ENCODE data around the gene TAF8. TPM values are rescaled to one million over a fixed set of nuclear protein-coding genes. Genes with fewer than 3 reads are reported as not detected.

TAF8 gene
- total and polyA plus RNA-seq, 8 donors: 3.8 to 24.6 (median 12.6) TPM

GRCh38 chr6:42100029-42100901 is 49.9 kb downstream of the TAF8 start:
- intact Hi-C loops (cut with DNase I; ENCODE audit: low total_unique reads): no loop called here
- Histone ChIP-seq H3K9me3 (no peaks in the 10 kb centered on the region), H3K4me3 (no peak overlapping the region), H3K27me3 (peaks cover 0 to 14% (median 0%) of the 10 kb centered on the region in 3 donors), H3K27ac (peak overlapping the region; percentile 72 to 86 (median 75)), H3K4me1 (peaks cover 48 to 67% (median 55%) of the 10 kb centered on the region in 4 donors), H3K36me3 (peaks cover 0 to 25% (median 16%) of the 10 kb centered on the region in 4 donors)
- TF ChIP-seq POLR2A (IDR thresholded peaks at IDR 0.05) (no peak), POLR2AphosphoS5 (IDR thresholded peaks at IDR 0.05) (peak in 1 of 3 donors; percentile 21)
- WGBS, 5 donors: 49 to 56% (median 52%) methylated on average over 14 of the region's 14 CpGs
- DNase-seq: peak in 1 of 2 donors; percentile 46

DNA sequence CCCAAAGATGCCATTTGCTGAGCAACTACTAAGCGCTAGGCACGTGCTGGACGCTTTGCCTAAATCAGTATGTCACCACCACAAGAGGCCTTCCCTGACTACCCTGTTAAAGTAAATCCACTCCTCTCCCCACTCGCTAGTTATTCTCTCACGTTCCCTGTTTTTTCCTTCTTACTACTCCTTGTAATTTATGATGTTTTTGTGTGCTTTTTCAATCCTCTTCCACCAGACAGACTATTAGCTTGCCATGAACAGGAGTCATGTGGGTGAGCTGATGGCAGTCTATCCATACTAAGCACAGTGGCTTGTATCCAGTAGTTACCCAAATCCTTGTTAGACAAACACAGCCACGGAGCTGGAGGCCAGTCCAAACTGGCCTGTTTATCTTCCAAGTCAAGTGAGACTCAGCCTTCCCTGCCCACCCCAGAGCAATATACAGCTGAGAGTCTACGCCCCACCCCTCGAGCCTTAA is 50.9 kb downstream of the TAF8 start:
- peak overlapping the region; percentile 71 to 86 (median 75) for H3K27ac ChIP-seq
- intact Hi-C loops (cut with DNase I; ENCODE audit: low total_unique reads): no loop called here
- no peak for TF ChIP-seq EP300 (IDR thresholded peaks at IDR 0.05)
- TF ChIP-seq CTCF (IDR thresholded peaks at IDR 0.05): no peak
- no peak for TF ChIP-seq POLR2A (IDR thresholded peaks at IDR 0.05)
- TF ChIP-seq POLR2AphosphoS5 (IDR thresholded peaks at IDR 0.05): peak in 2 of 3 donors; percentile 10 to 22
- 58 to 69% (median 63%) methylated on average over 8 of the region's 8 CpGs for WGBS, 5 donors
- no peak overlapping the region for H3K4me3 ChIP-seq
- peaks cover 0 to 23% (median 0%) of the 10 kb centered on the region in 3 donors for H3K27me3 ChIP-seq
- H3K9me3 ChIP-seq: no peaks in the 10 kb centered on the region
- peaks cover 0 to 34% (median 25%) of the 10 kb centered on the region in 4 donors for H3K36me3 ChIP-seq
- H3K4me1 ChIP-seq: peaks cover 48 to 77% (median 57%) of the 10 kb centered on the region in 4 donors
- DNase-seq: peak; percentile 58 to 88

GRCh38 chr6:42103216-42103615 is 52.9 kb downstream of the TAF8 start:
- H3K4me3 ChIP-seq: no peak overlapping the region
- peaks cover 0 to 30% (median 0%) of the 10 kb centered on the region in 3 donors for H3K27me3 ChIP-seq
- no peak for TF ChIP-seq POLR2AphosphoS5 (IDR thresholded peaks at IDR 0.05)
- TF ChIP-seq CTCF (IDR thresholded peaks at IDR 0.05): no peak
- intact Hi-C loops (cut with DNase I; ENCODE audit: low total_unique reads): no loop called here
- peak in 1 of 2 donors; percentile 66 for DNase-seq
- H3K36me3 ChIP-seq: peaks cover 0 to 50% (median 30%) of the 10 kb centered on the region in 4 donors
- peak overlapping the region in 4 of 5 donors; percentile 22 to 70 (median 56) for H3K27ac ChIP-seq
- peaks cover 48 to 85% (median 57%) of the 10 kb centered on the region in 4 donors for H3K4me1 ChIP-seq
- H3K9me3 ChIP-seq: no peaks in the 10 kb centered on the region
- WGBS, 5 donors: 49 to 71% (median 58%) methylated on average over 7 of the region's 7 CpGs

- Histone ChIP-seq H3K4me1 (peaks cover 46 to 80% (median 54%) of the 10 kb centered on the region in 4 donors), H3K4me3 (peak overlapping the region in 1 of 4 donors; percentile 47), H3K27me3 (peaks cover 0 to 30% (median 0%) of the 10 kb centered on the region in 3 donors), H3K9me3 (no peaks in the 10 kb centered on the region), H3K36me3 (peaks cover 0 to 55% (median 32%) of the 10 kb centered on the region in 4 donors), H3K27ac (peak overlapping the region in 3 of 5 donors; percentile 44 to 70 (median 67))
- intact Hi-C loops (cut with DNase I; ENCODE audit: low total_unique reads): no loop called here
- TF ChIP-seq POLR2A (IDR thresholded peaks at IDR 0.05) (no peak), CTCF (IDR thresholded peaks at IDR 0.05) (no peak), EP300 (IDR thresholded peaks at IDR 0.05) (no peak), POLR2AphosphoS5 (IDR thresholded peaks at IDR 0.05) (no peak)
- DNase-seq: no peak
- WGBS, 5 donors: 80 to 86% (median 83%) methylated on average over 6 to 12 of the region's 12 CpGs
Measured at GRCh38 chr6:42103753-42104094, 53.4 kb downstream of the TAF8 start.

Data from stomach (tissue), 9 donors.